Fibroblast of skin of left quadriceps (primary cell): ENCODE results near the gene HOXB8.

Source experiments
- DNase-seq, 2 experiments: peaks; one replicate each; pipeline ENCODE4 v3.0.0-alpha.2; 2013; ENCODE audit warnings: low read depth in 2 of 2

The HOXB8 gene

DNA sequence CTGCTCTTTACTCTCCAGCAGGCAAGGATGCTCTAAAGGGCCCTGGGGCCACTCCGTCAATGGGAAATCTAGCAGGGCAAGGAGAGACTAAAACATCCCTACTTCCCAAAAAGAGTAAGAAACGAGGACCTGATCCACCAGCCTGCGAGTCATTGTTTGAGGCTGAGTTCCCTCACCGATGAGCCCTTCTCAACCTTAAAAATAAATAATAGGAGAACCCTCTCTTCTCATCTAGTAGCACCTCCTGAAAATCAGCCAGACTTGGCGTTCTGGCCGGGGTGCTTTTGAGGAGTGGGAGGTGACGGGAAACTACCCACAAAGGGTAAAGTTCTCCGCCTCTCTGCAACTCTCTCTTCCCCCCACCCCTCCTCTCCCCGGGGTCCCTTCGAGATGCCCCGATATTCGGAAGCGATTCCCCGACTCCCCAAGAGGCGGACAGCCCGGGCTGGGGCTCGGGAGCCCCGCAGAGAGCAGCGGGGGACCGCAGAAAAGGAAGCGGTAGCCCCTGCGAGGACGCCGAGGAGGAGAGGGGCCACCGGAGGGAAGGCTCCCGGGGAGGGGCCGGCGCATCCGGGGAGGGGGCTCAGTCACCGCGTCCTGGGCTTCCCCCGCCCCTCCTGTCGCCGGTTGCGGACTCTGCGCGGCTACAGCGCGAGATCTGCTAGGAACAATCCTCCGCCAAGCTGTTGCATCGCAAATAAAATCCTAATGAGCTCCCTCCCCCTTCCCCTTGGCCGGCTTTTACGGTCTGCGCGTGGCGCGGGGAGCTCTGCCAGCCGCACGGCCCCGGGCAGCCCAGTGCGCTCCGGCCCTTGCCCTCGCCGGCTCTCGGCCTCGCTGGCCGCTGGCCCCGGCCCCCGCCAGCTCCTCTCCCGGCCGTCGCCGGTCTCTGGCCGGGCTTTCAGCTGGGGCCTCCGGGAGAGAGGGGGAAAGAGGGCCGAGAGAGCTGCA, 9.7 kb upstream of the HOXB8 start:
- DNase-seq: no peak

GRCh38 chr17:48624118-48624517, 9.0 kb upstream of the HOXB8 start:
- DNase-seq: no peak

- no peak for DNase-seq
Measured at GRCh38 chr17:48623583-48623982, 8.5 kb upstream of the HOXB8 start.

DNA sequence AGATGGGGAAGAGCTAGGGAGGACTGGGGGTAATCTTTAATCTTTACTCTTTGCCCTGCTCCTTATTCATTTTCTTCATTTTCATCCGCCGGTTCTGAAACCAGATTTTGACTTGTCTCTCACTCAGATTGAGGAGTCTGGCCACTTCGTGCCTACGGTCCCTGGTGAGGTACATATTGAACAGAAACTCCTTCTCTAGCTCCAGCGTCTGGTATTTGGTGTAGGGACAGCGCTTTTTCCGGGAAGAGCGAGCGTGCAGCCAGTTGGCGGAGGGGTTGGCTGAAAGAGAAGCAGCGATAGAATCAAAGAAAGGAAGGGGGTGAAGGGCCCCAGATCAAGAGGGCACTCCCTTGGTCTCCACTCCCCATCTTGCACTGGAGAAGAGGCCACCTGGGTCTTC, 7.8 kb upstream of the HOXB8 start:
- no peak for DNase-seq

GRCh38 chr17:48621410-48622392, 6.6 kb upstream of the HOXB8 start:
- no peak for DNase-seq

- no peak for DNase-seq
Measured at GRCh38 chr17:48620461-48621139, 5.5 kb upstream of the HOXB8 start.

- no peak for DNase-seq
Measured at GRCh38 chr17:48619826-48620449, 4.8 kb upstream of the HOXB8 start.

DNA sequence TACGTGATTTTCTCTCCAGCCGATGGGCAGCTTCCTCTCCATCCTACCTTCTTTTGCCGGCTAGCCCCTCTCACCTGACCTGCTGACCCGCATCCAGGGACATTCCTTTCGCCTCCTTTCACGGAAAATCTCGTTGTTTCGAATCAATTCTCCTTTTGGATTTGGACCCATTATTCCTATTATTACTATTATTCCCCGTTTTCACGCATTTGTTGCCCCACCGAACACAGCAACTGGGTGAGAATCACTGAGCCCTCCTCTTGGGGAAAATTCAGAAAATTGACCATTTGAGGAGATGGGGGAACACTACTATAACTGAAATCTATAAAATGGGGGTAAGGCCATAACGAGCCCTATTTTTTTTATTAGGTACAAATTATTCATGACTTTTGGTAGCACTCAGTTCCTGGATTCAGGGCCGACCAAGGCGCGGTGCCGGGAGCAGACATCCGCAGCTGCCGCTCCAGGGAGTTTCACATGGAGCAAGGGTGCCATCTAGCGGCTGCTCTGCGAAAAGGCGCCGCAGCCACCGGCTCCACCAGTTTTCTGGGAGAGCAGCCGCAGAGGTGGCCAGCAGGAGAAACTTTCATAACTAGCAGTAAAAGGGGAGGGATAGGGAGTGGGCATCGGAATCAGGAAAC, 3.3 kb upstream of the HOXB8 start:
- DNase-seq: peak in 1 of 2 experiments; percentile 61

DNA sequence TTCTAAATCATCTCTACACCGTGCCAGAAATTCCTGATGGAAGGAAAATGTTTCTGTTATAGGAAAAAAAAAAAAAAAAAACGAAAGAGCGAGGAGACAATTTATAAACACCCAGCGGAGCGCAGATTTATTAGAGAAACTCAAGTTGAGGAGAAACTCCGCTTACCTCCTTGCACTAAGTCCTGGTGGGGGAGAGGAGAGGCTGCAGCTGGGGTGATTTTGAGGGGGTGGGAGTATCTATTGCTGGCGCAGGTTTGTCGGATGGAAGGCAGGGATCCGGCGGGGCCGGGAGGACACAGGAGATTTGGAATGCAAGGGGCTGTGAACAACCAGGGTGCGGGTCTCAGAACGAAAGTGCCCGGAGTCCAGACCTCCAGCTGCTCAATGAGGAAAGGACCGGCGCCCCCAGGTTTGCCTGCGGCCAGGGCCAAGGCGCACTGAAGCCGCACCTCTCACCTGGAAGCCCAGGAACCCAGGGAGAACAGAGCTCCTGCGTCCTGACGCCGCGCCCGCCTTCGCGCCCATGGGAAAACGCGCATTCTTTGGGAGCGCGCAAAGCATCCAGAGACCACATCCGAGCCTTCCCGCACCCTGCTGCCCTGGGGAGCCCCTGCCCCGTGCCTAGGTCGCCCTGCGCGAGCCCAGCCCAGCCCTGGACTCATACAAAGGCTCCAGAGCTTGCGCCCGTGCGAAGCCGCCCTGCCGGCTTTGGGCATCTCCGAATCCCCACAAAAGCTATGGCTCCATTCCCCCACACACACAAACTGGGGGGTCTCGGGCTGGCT, 2.6 kb upstream of the HOXB8 start:
- no peak for DNase-seq

GRCh38 chr17:48616717-48617470, 1.8 kb upstream of the HOXB8 start:
- no peak for DNase-seq

DNA sequence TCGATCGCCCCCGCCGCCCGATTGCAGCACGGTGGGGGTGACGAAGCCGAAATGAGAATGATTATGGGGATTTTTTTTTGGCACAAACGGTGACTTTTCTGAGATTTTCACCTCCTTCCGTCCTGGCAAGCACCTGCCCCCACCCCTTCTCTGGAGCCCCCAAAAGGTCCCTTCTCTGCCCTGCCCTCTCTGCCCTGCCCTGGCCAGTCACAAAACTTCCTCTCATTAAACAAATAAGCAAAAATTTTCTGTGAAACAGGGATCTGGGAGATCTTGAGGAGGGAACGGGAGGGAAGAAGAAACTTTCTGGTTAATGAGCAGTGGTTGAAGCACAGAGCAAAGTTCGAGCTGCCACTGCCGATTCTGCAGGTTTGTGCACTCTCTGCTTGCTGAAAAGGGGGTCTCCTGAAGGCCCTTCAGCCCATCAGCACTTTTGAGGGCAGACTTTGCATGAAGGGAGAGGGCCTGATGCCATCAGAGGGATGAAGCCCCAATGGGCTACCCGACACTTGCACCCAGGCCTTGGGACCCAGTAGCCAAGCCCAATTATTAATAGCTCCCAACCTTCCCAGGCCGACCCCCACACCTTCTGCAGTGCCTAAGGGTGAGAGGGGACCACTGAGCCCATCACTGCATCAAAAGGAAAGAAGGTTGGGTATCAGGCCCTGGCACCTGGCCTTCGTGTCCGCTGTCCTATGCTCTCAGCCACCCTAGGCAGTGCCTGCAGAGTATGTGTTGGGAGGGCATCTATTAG, 1.0 kb upstream of the HOXB8 start:
- DNase-seq: no peak

- DNase-seq: no peak
Measured at GRCh38 chr17:48613862-48614694, 1.0 kb downstream of the HOXB8 start.

DNA sequence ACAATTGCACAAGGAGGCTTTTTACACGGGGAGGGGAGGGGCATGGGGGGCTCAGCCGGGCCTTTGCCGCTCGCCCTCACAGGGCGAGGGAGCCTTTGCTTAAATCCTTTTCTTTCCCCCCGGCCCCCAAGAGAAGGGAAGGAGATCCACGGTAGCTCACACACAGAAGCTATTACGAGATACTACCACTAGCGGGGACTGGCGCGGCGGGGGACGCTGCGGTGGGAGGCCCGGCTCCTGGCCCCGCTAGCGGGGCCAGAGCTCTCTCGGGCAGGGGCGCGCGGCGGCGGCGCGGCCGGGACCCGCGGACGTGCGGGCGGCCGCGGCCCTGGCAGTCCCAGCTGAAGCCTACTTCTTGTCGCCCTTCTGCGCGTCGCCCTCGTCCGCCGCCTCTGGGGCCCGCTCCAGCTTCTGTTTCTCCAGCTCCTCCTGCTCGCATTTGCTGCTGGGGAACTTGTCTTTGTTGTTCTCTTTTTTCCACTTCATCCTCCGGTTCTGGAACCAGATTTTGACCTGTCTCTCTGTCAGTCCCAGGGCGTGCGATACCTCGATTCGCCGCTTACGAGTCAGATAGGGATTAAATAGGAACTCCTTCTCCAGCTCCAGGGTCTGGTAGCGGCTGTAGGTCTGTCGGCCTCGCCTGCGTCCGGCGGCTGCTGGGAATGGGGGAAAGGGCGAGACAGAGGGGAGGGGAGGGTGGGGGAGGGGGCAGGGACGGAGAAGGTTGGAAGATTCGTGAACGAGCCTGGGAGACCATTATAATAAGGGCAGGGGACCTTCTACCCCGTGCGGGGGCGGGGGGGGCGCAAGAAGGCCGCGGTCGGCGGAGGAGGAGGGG, 2.0 kb downstream of the HOXB8 start:
- no peak for DNase-seq

- DNase-seq: no peak
Measured at GRCh38 chr17:48612456-48612853, 2.6 kb downstream of the HOXB8 start.

DNA sequence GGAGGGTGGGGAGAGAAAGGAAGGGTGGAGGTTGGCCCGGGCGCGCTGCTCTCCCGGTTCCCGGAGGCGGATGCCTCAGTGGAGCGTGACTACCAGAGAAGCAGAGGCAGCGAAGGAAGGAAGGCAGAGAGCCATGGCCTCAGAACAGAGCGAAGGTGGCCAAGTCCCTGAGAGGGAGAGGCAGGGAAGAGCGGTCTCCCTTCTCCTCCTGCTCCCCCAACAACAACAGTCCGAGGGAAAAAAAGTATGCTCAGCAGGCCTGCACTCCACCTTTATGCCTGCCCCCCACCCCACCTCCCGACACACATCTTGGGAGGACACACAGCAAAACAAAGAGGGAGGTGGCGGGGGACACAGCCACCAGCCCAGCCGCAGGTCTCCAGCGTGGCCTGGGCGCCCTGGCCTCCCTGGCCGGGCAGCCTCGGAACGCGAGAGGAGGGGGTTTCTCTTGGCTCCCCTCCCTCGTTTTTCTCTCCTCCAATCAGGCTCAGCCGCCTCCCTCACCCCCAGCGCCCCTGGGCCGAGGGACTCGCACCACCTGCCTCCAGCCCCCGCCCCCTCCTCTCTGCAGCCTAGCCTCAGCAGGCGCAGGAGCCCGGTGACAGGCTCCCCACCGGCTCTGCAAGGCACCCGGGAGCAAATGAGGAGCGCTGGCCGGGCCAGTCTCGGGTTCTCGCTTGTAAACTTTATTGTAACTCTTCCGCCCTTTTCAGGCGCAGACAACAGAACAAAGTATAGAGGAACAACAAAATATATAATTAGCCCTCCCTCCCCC, 3.2 kb downstream of the HOXB8 start:
- DNase-seq: no peak

- DNase-seq: no peak
Measured at GRCh38 chr17:48611213-48611612, 3.9 kb downstream of the HOXB8 start.
